ENCODE data around the gene CELSR1.

DNA sequence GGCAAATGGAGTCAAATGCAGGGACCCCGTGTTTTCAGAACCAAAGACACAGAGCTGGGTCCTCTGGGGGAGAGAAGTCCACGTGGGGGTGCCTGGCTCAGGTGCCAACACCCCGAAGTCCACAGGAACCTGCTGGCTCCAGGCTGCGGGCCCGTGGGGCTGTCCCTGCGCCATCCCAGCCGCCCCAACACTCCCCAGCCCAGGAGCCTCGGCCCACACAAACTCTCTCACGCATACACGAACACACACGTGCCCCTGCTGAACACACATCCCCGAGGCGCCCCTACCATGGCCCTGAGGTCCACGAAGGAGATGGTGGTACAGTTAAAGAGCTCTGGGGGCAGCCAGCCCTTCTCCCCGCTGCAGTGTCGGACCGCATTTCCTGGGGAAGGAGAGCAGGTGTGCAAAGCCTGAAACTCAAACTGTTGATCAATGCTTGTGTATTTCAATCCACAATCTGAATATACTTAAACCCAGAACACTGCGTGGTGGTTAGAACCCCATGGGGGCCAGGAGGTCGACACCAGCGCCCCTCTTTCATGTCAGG, 147.2 kb downstream of the CELSR1 start:
- TF ChIP-seq POLR2A (IDR thresholded peaks at IDR 0.05; ENCODE audit: low read depth, low read length) (no peak), POLR2AphosphoS5 (IDR thresholded peaks at IDR 0.05; ENCODE audit: low read depth, low read length) (no peak)

Data from GM12892 (cell line).